Suprapubic skin (tissue), 4 donors: ENCODE measurements around the gene DPEP1.

Experiments
- CTCF ChIP-seq, 2 donors: fragments of 200-600 bp in 1 of 2; fragments of 450-650 bp in 1 of 2; sonication (generic) in 1 of 2; IDR thresholded peaks; one replicate each; pipeline ENCODE4 v1.5.1; 2016 to 2019; ENCODE audit warnings: antibody characterized with exemption in 2 of 2, mild to moderate bottlenecking in 1 of 2, moderate library complexity in 1 of 2
- POLR2A ChIP-seq, 2 donors: fragments of 450-650 bp; IDR thresholded peaks; one replicate each; pipeline ENCODE4 v1.6.1; 2017; ENCODE audit warnings: antibody characterized with exemption in 2 of 2, mild to moderate bottlenecking in 2 of 2, moderate library complexity in 2 of 2
- POLR2AphosphoS5 ChIP-seq, 3 donors: sonication (generic); formaldehyde crosslinking; IDR thresholded peaks; one replicate each; pipeline ENCODE4 v1.6.1; 2017; ENCODE audit warnings: antibody characterized with exemption in 3 of 3

- TF ChIP-seq CTCF (IDR thresholded peaks at IDR 0.05) (no peak), POLR2AphosphoS5 (IDR thresholded peaks at IDR 0.05) (no peak), POLR2A (IDR thresholded peaks at IDR 0.05) (no peak)
Observed at GRCh38 chr16:89607453-89607852, 6.0 kb upstream of the DPEP1 start.
